ENCODE measurements around the gene HMGN3.
A peak's percentile ranks its signal among the peaks of the same experiment; 100 is the strongest.

HMGN3 gene

DNA sequence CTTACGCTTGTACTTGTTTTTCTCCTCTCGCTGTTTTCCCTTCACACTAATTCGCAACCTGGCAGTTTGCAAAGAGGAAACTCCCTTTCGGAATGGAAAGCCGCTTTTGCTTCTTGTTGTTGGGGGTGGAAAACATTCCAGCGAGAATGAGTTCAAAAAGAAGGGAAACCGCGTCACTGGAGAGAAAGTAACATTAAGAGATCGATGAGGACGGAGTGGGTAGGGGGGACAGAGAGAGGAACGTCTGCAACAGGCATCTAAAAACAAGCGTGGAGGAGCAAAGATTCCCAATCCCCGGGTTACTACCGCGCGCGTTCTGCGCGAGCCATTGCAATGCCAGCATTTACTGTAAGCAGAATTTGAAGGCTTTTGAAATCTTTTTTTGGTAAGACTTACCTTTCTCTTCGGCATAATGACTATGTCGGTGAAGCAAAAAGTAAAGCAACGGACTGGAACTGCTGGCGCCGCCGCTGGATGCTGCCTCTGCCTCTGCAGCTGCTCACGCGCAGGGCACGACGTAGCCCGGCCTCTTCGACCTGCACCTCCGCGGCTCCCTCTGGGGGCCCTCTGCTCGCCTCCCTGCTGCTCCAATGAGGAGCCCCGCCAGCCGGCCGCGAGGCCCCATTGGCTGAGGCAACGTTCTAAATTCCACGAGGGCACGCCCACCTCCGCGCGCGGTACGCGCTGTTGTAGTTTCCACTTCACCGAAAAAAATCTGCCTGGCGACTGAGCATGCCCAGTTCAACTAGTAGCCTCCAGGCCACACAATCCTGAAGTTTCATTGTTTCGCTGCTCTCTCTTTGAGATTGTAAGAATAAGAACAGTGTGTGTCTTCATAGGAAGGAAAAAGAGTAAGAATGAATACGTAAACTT lies at the start of gene HMGN3:
Gene HMGN3, minus strand, starts transcription at position 533 of the 873 bp plus-strand sequence.
- peak; percentile 88 for DNase-seq (ENCODE audit: low read depth)
- TF ChIP-seq, protein P1, sequence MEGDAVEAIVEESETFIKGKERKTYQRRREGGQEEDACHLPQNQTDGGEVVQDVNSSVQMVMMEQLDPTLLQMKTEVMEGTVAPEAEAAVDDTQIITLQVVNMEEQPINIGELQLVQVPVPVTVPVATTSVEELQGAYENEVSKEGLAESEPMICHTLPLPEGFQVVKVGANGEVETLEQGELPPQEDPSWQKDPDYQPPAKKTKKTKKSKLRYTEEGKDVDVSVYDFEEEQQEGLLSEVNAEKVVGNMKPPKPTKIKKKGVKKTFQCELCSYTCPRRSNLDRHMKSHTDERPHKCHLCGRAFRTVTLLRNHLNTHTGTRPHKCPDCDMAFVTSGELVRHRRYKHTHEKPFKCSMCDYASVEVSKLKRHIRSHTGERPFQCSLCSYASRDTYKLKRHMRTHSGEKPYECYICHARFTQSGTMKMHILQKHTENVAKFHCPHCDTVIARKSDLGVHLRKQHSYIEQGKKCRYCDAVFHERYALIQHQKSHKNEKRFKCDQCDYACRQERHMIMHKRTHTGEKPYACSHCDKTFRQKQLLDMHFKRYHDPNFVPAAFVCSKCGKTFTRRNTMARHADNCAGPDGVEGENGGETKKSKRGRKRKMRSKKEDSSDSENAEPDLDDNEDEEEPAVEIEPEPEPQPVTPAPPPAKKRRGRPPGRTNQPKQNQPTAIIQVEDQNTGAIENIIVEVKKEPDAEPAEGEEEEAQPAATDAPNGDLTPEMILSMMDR (conservative IDR thresholded peaks at IDR 0.05; ENCODE audit: control insufficient read depth, insufficient read depth, low read depth, low read length): no peak
- peak within 1 kb of the TSS; percentile 93 for H3K4me3 ChIP-seq (ENCODE audit: control insufficient read depth, low read depth, low read length)

DNA sequence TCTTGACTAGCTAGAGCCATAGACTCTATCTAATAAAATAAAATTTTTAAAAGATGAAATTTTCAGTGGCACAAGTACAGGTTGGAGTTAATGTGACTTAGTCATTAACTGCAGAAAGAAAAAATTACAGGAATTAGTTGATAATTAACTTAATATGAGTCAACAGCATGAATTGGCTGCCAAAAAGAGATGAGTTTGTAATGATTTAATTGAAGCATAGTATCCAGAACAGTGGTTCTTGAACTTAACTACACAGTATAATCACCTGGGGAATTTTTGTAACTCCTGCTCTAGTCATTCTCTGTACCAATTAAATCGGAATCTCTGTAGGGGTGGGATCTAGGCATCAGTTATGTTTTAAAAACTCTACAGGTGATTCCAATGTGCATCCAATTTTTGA lies 46.3 kb upstream of the HMGN3 start:
- no peak overlapping the region for H3K4me3 ChIP-seq (ENCODE audit: control insufficient read depth, low read depth, low read length)
- no peak for DNase-seq (ENCODE audit: low read depth)
- TF ChIP-seq, protein P1 (conservative IDR thresholded peaks at IDR 0.05; ENCODE audit: control insufficient read depth, insufficient read depth, low read depth, low read length): no peak

DNA sequence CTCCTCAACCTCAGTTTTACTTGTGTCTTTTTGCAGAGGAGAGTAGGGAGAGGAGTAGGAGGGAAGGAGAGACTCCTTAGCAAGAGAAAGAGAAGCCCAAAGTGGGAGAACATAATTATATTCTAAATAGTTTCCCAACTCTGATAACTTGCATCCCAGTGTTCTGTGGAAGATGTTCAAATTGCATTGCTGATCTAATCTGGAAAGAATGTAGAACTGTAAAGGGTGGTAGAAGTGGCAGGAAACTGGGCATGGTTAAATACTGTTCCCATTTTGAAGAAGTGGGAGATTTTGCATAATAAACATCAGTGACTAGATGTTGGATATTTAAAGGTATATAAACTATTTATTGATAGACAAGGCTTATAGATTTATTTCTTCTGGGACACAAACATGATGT lies 42.6 kb upstream of the HMGN3 start:
- TF ChIP-seq, protein P1 (conservative IDR thresholded peaks at IDR 0.05; ENCODE audit: control insufficient read depth, insufficient read depth, low read depth, low read length): no peak
- peak; percentile 25 for DNase-seq (ENCODE audit: low read depth)

DNA sequence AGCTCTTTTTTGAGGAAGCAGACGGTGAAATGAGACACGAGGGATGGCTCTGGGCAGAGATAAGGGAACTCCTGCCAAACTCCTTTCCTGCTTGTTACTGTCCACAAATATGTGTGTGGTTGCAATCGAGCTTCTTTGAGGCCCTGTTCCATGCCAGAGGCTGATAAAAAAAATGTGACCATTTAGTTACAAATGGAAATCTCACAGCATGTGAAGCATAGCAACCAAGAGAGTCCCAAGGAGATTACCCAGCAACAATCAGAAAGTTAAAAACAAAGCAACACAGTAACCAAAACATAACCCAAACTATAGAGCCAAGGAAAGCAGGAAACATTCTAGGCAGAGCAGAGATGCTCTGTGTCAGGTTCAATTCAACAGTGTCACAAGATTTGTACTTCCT lies 35.4 kb upstream of the HMGN3 start:
- DNase-seq (ENCODE audit: low read depth): peak; percentile 79
- TF ChIP-seq, protein P1 (conservative IDR thresholded peaks at IDR 0.05; ENCODE audit: control insufficient read depth, insufficient read depth, low read depth, low read length): no peak
- H3K4me3 ChIP-seq (ENCODE audit: control insufficient read depth, low read depth, low read length): no peak overlapping the region

More for the DNA sequence above, 42.6 kb upstream of the HMGN3 start:
- no peak overlapping the region for H3K4me3 ChIP-seq (ENCODE audit: control insufficient read depth, low read depth, low read length)

DNA sequence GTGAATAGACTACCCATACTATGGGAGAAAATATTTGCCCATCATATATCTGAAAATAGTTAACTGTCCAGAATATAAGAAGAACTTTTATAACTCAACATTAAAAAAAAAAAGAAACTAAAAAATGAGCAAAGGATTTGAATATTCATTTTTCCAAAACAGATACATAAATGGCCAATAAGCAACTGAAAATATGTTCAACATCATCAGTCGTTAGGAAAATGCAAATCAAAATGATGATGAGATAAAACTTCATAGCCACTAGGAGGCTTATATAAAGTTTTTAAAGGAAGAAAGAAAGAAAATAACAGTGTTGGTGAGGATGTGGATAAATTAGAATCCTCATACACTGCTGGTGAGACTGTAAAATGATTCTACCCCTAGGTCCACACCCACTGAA lies 32.6 kb upstream of the HMGN3 start:
- TF ChIP-seq, protein P1 (conservative IDR thresholded peaks at IDR 0.05; ENCODE audit: control insufficient read depth, insufficient read depth, low read depth, low read length): no peak
- DNase-seq (ENCODE audit: low read depth): no peak
- no peak overlapping the region for H3K4me3 ChIP-seq (ENCODE audit: control insufficient read depth, low read depth, low read length)

DNA sequence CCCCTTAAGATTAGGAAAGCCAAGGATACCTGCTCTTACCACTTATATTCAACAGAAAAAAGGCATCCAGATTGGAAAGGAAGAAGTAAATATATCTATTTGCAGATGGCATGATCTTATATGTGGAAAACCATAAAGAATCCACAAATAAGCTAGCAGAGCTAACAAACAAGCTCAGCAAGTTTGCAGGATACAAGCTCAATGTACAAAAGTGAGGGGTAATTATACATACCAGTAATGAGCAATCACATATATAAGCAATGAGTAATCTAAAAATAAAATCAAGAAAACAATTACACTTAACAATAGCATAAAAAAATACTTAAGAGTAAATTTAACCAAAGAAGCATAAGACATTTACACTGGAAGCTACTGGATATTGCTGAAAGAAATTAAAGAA lies 31.6 kb upstream of the HMGN3 start:
- no peak overlapping the region for H3K4me3 ChIP-seq (ENCODE audit: control insufficient read depth, low read depth, low read length)
- TF ChIP-seq, protein P1 (conservative IDR thresholded peaks at IDR 0.05; ENCODE audit: control insufficient read depth, insufficient read depth, low read depth, low read length): no peak
- no peak for DNase-seq (ENCODE audit: low read depth)

Data from fibroblast of mammary gland (primary cell).